Vagina (tissue), 2 donors: Measurements from ENCODE around the gene ERG. TPM values are rescaled to one million over a fixed set of nuclear protein-coding genes. Genes with fewer than 3 reads are reported as not detected.

Source experiments
- DNase-seq, 2 donors: peaks; one replicate each; pipeline ENCODE4 v3.0.0-alpha.2; 2017; ENCODE audit errors: extremely low spot score in 2 of 2
- H3K27ac ChIP-seq: fragments of 200-600 bp; sonication (generic); one replicate; pipeline ENCODE4 v1.5.1; 2019
- H3K27me3 ChIP-seq: fragments of 200-600 bp; sonication (generic); one replicate; pipeline ENCODE4 v1.5.1; 2019
- H3K36me3 ChIP-seq, 2 donors: fragments of 200-600 bp; sonication (generic); one replicate each; pipeline ENCODE4 v1.5.1; 2017 to 2019
- H3K4me1 ChIP-seq: fragments of 200-600 bp; sonication (generic); one replicate; pipeline ENCODE4 v1.5.1; 2019
- H3K4me3 ChIP-seq, 2 donors: fragments of 200-600 bp; sonication (generic); 1 replicate in 1 of 2; 2 replicates in 1 of 2; pipeline ENCODE4 v1.5.1; 2016 to 2019
- H3K9me3 ChIP-seq: fragments of 200-600 bp; sonication (generic); one replicate; pipeline ENCODE4 v1.5.1; 2019
- POLR2A ChIP-seq, 2 donors: fragments of 450-650 bp; IDR thresholded peaks; one replicate each; pipeline ENCODE4 v1.6.1; 2017; ENCODE audit warnings: antibody characterized with exemption in 2 of 2, mild to moderate bottlenecking in 2 of 2, moderate library complexity in 2 of 2
- POLR2AphosphoS5 ChIP-seq, 2 donors: sonication (generic); formaldehyde crosslinking; IDR thresholded peaks; one replicate each; pipeline ENCODE4 v1.9.0; 2017; ENCODE audit warnings: antibody characterized with exemption in 2 of 2, mild to moderate bottlenecking in 2 of 2, low read depth in 1 of 2; ENCODE audit not compliant: insufficient read depth in 1 of 2
- intact Hi-C: fragments of 100-400 bp; cut with DNase I; formaldehyde crosslinking; loops from one replicate; pipeline ENCODE4 v1.15.1; 2023
- total RNA-seq: library from RNA; depleted of rRNA; stranded (reverse); fragments of >200 nt; gene quantifications from one replicate; pipeline ENCODE4 v1.2.3, GENCODE V29; 2016
- TF ChIP-seq, protein P1 (sequence below), 3 experiments: fragments of 450-650 bp in 2 of 3; fragments of 200-600 bp in 1 of 3; sonication (generic) in 1 of 3; IDR thresholded peaks; one replicate each; pipeline ENCODE4 v1.5.1; 2017 to 2019; ENCODE audit warnings: antibody characterized with exemption in 3 of 3, mild to moderate bottlenecking in 2 of 3, moderate library complexity in 2 of 3

Gene ERG
- total RNA-seq, 1 donor from 2014 or later = 20.9 TPM

DNA sequence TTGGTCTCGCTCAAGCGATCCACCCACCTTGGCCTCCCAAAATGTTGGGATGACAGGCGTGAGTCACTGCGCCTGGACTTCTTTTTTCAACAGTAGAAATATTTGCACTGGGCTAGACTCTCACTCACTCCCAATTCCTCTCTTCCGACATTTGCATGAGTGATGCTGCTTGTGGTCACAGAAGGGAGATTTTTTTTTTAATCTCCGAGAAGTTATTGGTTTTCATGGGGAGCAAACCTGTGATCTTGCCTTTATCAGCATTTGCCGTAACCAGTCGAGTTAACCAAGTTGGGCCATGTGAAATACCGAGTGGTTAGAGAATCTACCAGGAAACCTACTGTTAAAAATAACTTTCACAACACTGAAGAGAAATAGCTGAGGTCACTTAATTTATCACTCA lies 21.1 kb downstream of the ERG start:
- DNase-seq = no peak
- TF ChIP-seq POLR2AphosphoS5 (IDR thresholded peaks at IDR 0.05; ENCODE audit: insufficient read depth in 1 of 2, low read depth in 1 of 2) (no peak), POLR2A (IDR thresholded peaks at IDR 0.05) (no peak)
- TF ChIP-seq, protein P1, sequence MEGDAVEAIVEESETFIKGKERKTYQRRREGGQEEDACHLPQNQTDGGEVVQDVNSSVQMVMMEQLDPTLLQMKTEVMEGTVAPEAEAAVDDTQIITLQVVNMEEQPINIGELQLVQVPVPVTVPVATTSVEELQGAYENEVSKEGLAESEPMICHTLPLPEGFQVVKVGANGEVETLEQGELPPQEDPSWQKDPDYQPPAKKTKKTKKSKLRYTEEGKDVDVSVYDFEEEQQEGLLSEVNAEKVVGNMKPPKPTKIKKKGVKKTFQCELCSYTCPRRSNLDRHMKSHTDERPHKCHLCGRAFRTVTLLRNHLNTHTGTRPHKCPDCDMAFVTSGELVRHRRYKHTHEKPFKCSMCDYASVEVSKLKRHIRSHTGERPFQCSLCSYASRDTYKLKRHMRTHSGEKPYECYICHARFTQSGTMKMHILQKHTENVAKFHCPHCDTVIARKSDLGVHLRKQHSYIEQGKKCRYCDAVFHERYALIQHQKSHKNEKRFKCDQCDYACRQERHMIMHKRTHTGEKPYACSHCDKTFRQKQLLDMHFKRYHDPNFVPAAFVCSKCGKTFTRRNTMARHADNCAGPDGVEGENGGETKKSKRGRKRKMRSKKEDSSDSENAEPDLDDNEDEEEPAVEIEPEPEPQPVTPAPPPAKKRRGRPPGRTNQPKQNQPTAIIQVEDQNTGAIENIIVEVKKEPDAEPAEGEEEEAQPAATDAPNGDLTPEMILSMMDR (IDR thresholded peaks at IDR 0.05) = no peak
- H3K4me3 ChIP-seq = no peak overlapping the region
- H3K27me3 ChIP-seq = no peaks in the 10 kb centered on the region
- H3K4me1 ChIP-seq = no peaks in the 10 kb centered on the region
- no peaks in the 10 kb centered on the region for H3K36me3 ChIP-seq
- H3K9me3 ChIP-seq = no peaks in the 10 kb centered on the region
- intact Hi-C loops = no loop called here
- no peak overlapping the region for H3K27ac ChIP-seq

DNA sequence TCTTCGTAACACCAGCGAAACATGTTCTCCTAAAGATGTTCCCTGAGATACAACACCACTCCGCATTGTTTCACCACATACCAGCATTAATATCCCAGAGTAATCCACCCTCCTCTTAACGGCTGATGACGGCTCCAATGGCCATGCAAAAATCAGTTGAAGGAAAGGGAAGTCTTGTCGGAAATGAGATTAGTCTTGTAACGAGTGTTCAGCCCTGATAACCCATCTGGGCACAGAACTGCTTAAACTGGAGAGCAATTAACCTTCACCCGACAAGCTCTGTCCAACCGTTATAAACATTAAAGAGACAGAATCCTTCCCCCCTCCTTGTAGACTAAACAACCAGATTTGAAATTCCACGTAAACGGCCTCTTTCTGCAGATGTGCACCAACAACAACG lies 21.9 kb downstream of the ERG start:
- no peak for DNase-seq
- Histone ChIP-seq H3K4me3 (no peak overlapping the region), H3K27ac (peak overlapping the region; percentile 36), H3K27me3 (no peaks in the 10 kb centered on the region), H3K9me3 (no peaks in the 10 kb centered on the region), H3K36me3 (no peaks in the 10 kb centered on the region), H3K4me1 (no peaks in the 10 kb centered on the region)
- intact Hi-C loops = no loop called here
- TF ChIP-seq POLR2A (IDR thresholded peaks at IDR 0.05) = no peak
- TF ChIP-seq, protein P1 (IDR thresholded peaks at IDR 0.05) = no peak
- TF ChIP-seq POLR2AphosphoS5 (IDR thresholded peaks at IDR 0.05; ENCODE audit: insufficient read depth in 1 of 2, low read depth in 1 of 2) = peak in 1 of 2 donors; percentile 69

DNA sequence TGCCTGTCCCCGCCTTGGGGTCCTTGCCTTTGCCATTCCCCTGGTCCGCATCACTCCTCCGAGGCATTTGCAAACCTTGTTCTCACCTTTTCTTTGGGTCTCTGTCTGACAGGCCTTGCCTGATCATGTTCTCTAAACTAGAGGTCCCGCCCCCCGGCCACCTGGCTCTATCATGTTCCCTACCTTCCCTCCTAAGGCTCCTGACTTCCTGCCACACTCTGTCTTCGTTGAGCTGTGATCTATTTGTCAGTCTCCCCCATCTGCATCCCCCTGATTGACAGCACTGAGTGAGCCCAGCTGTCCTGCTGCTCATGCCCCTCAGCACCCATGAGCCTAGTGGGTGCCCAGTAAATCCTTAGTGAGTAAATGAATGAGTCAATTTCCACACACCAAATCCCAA lies 22.8 kb downstream of the ERG start:
- no peaks in the 10 kb centered on the region for H3K9me3 ChIP-seq
- no peaks in the 10 kb centered on the region for H3K4me1 ChIP-seq
- no peak for DNase-seq
- no peaks in the 10 kb centered on the region for H3K36me3 ChIP-seq
- intact Hi-C loops = no loop called here
- no peaks in the 10 kb centered on the region for H3K27me3 ChIP-seq
- TF ChIP-seq POLR2A (IDR thresholded peaks at IDR 0.05) = no peak
- TF ChIP-seq, protein P1 (IDR thresholded peaks at IDR 0.05) = no peak
- no peak for TF ChIP-seq POLR2AphosphoS5 (IDR thresholded peaks at IDR 0.05; ENCODE audit: insufficient read depth in 1 of 2, low read depth in 1 of 2)
- H3K4me3 ChIP-seq = no peak overlapping the region
- peak overlapping the region; percentile 36 for H3K27ac ChIP-seq

DNA sequence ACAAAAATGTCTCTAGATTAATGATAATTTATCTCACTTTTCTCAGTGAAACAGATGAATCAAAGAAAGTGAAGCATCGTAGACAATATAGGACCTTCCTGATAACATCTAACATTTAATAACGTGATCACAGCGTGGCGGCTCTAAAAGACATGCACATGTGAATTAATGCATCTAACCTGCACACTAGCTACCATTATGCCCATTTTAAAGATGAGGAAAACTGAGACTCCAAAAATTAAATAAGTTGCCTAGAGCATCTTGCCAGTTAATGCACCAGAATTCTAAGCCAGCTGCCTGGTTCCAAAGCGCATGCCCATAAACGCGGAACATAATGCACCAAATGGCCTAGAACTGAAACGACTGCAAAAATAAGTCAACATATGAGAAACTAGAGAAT lies 23.5 kb downstream of the ERG start:
- Histone ChIP-seq H3K9me3 (no peaks in the 10 kb centered on the region), H3K27me3 (no peaks in the 10 kb centered on the region), H3K36me3 (no peaks in the 10 kb centered on the region), H3K4me1 (no peaks in the 10 kb centered on the region), H3K27ac (peak overlapping the region; percentile 36), H3K4me3 (no peak overlapping the region)
- intact Hi-C loops = no loop called here
- TF ChIP-seq POLR2A (IDR thresholded peaks at IDR 0.05) = no peak
- DNase-seq = no peak

DNA sequence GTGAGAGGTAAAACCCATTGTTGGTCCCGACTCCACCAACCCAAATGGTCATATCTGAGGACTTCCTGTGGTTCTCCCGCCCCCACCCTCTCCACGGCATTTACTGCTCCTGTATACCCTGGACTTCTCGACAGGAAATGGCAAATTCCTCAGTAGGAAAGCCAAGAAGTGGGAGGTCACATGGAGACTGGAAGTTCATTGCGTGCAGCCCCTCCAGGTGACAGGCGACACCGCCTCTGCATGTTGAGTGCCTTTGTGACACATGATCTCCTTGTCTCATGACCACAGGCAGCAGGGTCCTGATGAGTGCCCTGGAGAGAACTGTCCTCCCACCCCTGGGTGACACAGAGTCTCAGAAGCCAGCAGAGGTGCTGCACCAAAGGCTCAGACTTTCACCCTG lies 24.2 kb downstream of the ERG start:
- Histone ChIP-seq H3K27me3 (no peaks in the 10 kb centered on the region), H3K36me3 (no peaks in the 10 kb centered on the region), H3K9me3 (no peaks in the 10 kb centered on the region), H3K4me1 (no peaks in the 10 kb centered on the region), H3K4me3 (no peak overlapping the region), H3K27ac (peak overlapping the region; percentile 4)
- TF ChIP-seq, protein P1 (IDR thresholded peaks at IDR 0.05) = no peak
- TF ChIP-seq POLR2A (IDR thresholded peaks at IDR 0.05) = no peak
- DNase-seq = no peak
- intact Hi-C loops = no loop called here
